Activated CD4-positive, alpha-beta T cell treated with anti-CD3 and anti-CD28 coated beads for 36 hours (primary cell): ENCODE measurements around the gene HOXC13. TPM values are rescaled to one million over a fixed set of nuclear protein-coding genes. Genes with fewer than 3 reads are reported as not detected.

Experiments
- ATAC-seq: fragments of 200-7000 bp; cut with Tn5 transposase; one replicate; pipeline ENCODE4 v1.10.0; 2021; ENCODE audit warnings: mild to moderate bottlenecking, moderate library complexity
- CTCF ChIA-PET: fragments of 350-600 bp; sonication (Branson Sonifier 250); formaldehyde crosslinking; loops from one replicate; lab custom pipeline; 2021; ENCODE audit warnings: antibody characterized with exemption; lab: Charles Lee
- POLR2A ChIA-PET: fragments of 350-600 bp; sonication (Branson Sonifier 250); formaldehyde crosslinking; loops from one replicate; lab custom pipeline; 2021; ENCODE audit warnings: antibody characterized with exemption, inconsistent platforms; lab: Charles Lee
- DNase-seq: peaks from one replicate; pipeline ENCODE4 v3.0.0-alpha.2; 2020
- H3K27ac Mint-ChIP-seq: one replicate; pipeline ENCODE4 v1.8.0; 2021; ENCODE audit warnings: mixed read lengths
- H3K27me3 Mint-ChIP-seq: one replicate; pipeline ENCODE4 v1.8.0; 2021; ENCODE audit warnings: mixed read lengths
- H3K36me3 Mint-ChIP-seq: one replicate; pipeline ENCODE4 v1.8.0; 2021; ENCODE audit warnings: low read depth, mixed read lengths
- H3K4me1 Mint-ChIP-seq: one replicate; pipeline ENCODE4 v1.8.0; 2021; ENCODE audit warnings: mixed read lengths
- H3K4me3 Mint-ChIP-seq: one replicate; pipeline ENCODE4 v1.8.0; 2021; ENCODE audit warnings: mild to moderate bottlenecking, moderate library complexity, mixed read lengths
- H3K9me3 Mint-ChIP-seq: one replicate; pipeline ENCODE4 v1.8.0; 2021; ENCODE audit warnings: low read depth, mixed read lengths
- intact Hi-C, 2 experiments: fragments of 100-400 bp; cut with DNase I in 1 of 2; cut with micrococcal nuclease in 1 of 2; formaldehyde crosslinking; loops; one replicate each; pipeline versions ENCODE4 v1.14.2 to v1.15.1; 2022 to 2024; cut with DNase I, micrococcal nuclease
- total RNA-seq, 2 experiments: library from RNA; stranded (reverse); gene quantifications; one replicate each; pipeline ENCODE4 v1.2.3, GENCODE V29; 2021

Gene HOXC13
- total RNA-seq, 2 experiments from 2014 or later: not detected

- intact Hi-C loops: loop anchor here (1.0 to 5.0 kb wide), 2 partner anchors 19 to 36 kb away; partner anchors contain the start of genes HOXC13 (in 2 of the 2) and HOXC12 (in 1 of the 2)
- ChIA-PET CTCF (interaction anchor here (0.6 to 1.0 kb wide), 2 partner anchors 12 to 29 kb away, joined by 3 read pairs; partner anchors contain the start of gene HOXC10), POLR2A (no interaction called here)
- DNase-seq: peak; percentile 34
- H3K4me1 Mint-ChIP-seq: peaks cover 24% of the 10 kb centered on the region
- H3K27me3 Mint-ChIP-seq: peaks cover 81% of the 10 kb centered on the region
- no peak overlapping the region for H3K27ac Mint-ChIP-seq
- no peaks in the 10 kb centered on the region for H3K9me3 Mint-ChIP-seq
- H3K4me3 Mint-ChIP-seq: no peak overlapping the region
- H3K36me3 Mint-ChIP-seq: no peaks in the 10 kb centered on the region
- no peak for ATAC-seq
These were observed 34.8 kb downstream of the HOXC13 start for GRCh38 chr12:53973236-53974042.

GRCh38 chr12:53974084-53975063 is 35.7 kb downstream of the HOXC13 start, which contains the start of gene HOTAIR:
Gene HOTAIR, minus strand, starts transcription at chr12:53974954.
- ChIA-PET POLR2A (no interaction called here), CTCF (no interaction called here)
- DNase-seq: peak; percentile 48
- ATAC-seq: peak; percentile 53
- H3K27me3 Mint-ChIP-seq: peaks cover 83% of the 10 kb centered on the region
- intact Hi-C loops: loop anchor here (1.0 to 5.0 kb wide), 2 partner anchors 20 to 37 kb away; partner anchors contain the start of genes HOXC13 (in 2 of the 2) and HOXC12 (in 1 of the 2)
- H3K4me1 Mint-ChIP-seq: peaks cover 24% of the 10 kb centered on the region
- no peaks in the 10 kb centered on the region for H3K36me3 Mint-ChIP-seq
- no peak within 1 kb of the TSS for H3K27ac Mint-ChIP-seq
- H3K4me3 Mint-ChIP-seq: peak within 1 kb of the TSS; percentile 48
- H3K9me3 Mint-ChIP-seq: no peaks in the 10 kb centered on the region

- Mint-ChIP-seq H3K27ac (no peak overlapping the region), H3K9me3 (no peaks in the 10 kb centered on the region), H3K36me3 (no peaks in the 10 kb centered on the region), H3K27me3 (peaks cover 83% of the 10 kb centered on the region), H3K4me1 (peaks cover 24% of the 10 kb centered on the region), H3K4me3 (no peak overlapping the region)
- ChIA-PET POLR2A (no interaction called here), CTCF (interaction anchor here (1.7 kb wide), 1 partner anchor 10 kb away, joined by 9 read pairs; the partner anchor contains the start of gene HOXC10)
- no peak for DNase-seq
- no peak for ATAC-seq
- intact Hi-C loops: no loop called here
These were observed 36.4 kb downstream of the HOXC13 start for GRCh38 chr12:53975064-53975471.

- POLR2A ChIA-PET: no interaction called here
- intact Hi-C loops: no loop called here
- no peaks in the 10 kb centered on the region for H3K36me3 Mint-ChIP-seq
- peaks cover 83% of the 10 kb centered on the region for H3K27me3 Mint-ChIP-seq
- CTCF ChIA-PET: interaction anchor here (1.7 kb wide), 1 partner anchor 9 kb away, joined by 9 read pairs; the partner anchor contains the start of gene HOXC10
- H3K4me1 Mint-ChIP-seq: peaks cover 24% of the 10 kb centered on the region
- no peak overlapping the region for H3K27ac Mint-ChIP-seq
- peak overlapping the region; percentile 15 for H3K4me3 Mint-ChIP-seq
- DNase-seq: peak; percentile 30
- no peak for ATAC-seq
- H3K9me3 Mint-ChIP-seq: no peaks in the 10 kb centered on the region
These were observed 37.0 kb downstream of the HOXC13 start for GRCh38 chr12:53975479-53976152.

GRCh38 chr12:53976172-53976822 is 37.7 kb downstream of the HOXC13 start:
- Mint-ChIP-seq H3K4me1 (peaks cover 24% of the 10 kb centered on the region), H3K36me3 (no peaks in the 10 kb centered on the region), H3K4me3 (no peak overlapping the region), H3K9me3 (no peaks in the 10 kb centered on the region), H3K27me3 (peaks cover 82% of the 10 kb centered on the region), H3K27ac (no peak overlapping the region)
- ChIA-PET CTCF (interaction anchor here (0.7 to 1.7 kb wide), 4 partner anchors 9 to 47 kb away, joined by 3 to 9 read pairs (median 4); partner anchors contain the start of gene HOXC10), POLR2A (no interaction called here)
- DNase-seq (no peak), ATAC-seq (no peak)
- intact Hi-C loops: no loop called here

- POLR2A ChIA-PET: no interaction called here
- no peaks in the 10 kb centered on the region for H3K9me3 Mint-ChIP-seq
- intact Hi-C loops: no loop called here
These were observed 38.4 kb downstream of the HOXC13 start for GRCh38 chr12:53976823-53977595.

GRCh38 chr12:53977596-53978445 is 39.2 kb downstream of the HOXC13 start:
- peaks cover 80% of the 10 kb centered on the region for H3K27me3 Mint-ChIP-seq
- no peaks in the 10 kb centered on the region for H3K36me3 Mint-ChIP-seq
- CTCF ChIA-PET: interaction anchor here (0.7 kb wide), 1 partner anchor 63 kb away, joined by 4 read pairs; no protein-coding TSS in a partner anchor
- intact Hi-C loops: no loop called here
- H3K27ac Mint-ChIP-seq: no peak overlapping the region
- no peak overlapping the region for H3K4me3 Mint-ChIP-seq
- H3K4me1 Mint-ChIP-seq: peaks cover 23% of the 10 kb centered on the region
- no peak for ATAC-seq
- no peak for DNase-seq
- H3K9me3 Mint-ChIP-seq: no peaks in the 10 kb centered on the region
- POLR2A ChIA-PET: no interaction called here

More at GRCh38 chr12:53976823-53977595, 38.4 kb downstream of the HOXC13 start:
- CTCF ChIA-PET: interaction anchor here (0.7 to 1.7 kb wide), 5 partner anchors 8 to 64 kb away, joined by 3 to 9 read pairs (median 4); partner anchors contain the start of gene HOXC10
- no peaks in the 10 kb centered on the region for H3K36me3 Mint-ChIP-seq
- ATAC-seq (no peak), DNase-seq (no peak)
- H3K4me3 Mint-ChIP-seq: no peak overlapping the region
- H3K27ac Mint-ChIP-seq: no peak overlapping the region
- H3K27me3 Mint-ChIP-seq: peaks cover 80% of the 10 kb centered on the region
- peaks cover 24% of the 10 kb centered on the region for H3K4me1 Mint-ChIP-seq

- ChIA-PET POLR2A (no interaction called here), CTCF (interaction anchor here (0.6 to 1.0 kb wide), 3 partner anchors 10 to 93 kb away, joined by 3 to 5 read pairs (median 4); partner anchors contain the start of gene HOXC6)
- no peaks in the 10 kb centered on the region for H3K9me3 Mint-ChIP-seq
- H3K4me1 Mint-ChIP-seq: peaks cover 18% of the 10 kb centered on the region
- DNase-seq (no peak), ATAC-seq (no peak)
- no peak overlapping the region for H3K27ac Mint-ChIP-seq
- H3K36me3 Mint-ChIP-seq: no peaks in the 10 kb centered on the region
- intact Hi-C loops: no loop called here
- H3K27me3 Mint-ChIP-seq: peaks cover 82% of the 10 kb centered on the region
- no peak overlapping the region for H3K4me3 Mint-ChIP-seq
These were observed 40.1 kb downstream of the HOXC13 start for GRCh38 chr12:53978477-53979356.
